Tibial nerve (tissue), 4 donors: ENCODE measurements around the gene FADS2. TPM values are rescaled to one million over a fixed set of nuclear protein-coding genes. Genes with fewer than 3 reads are reported as not detected.

Experiments
- DNase-seq, 2 donors: peaks; one replicate each; pipeline ENCODE4 v3.0.0-alpha.2; 2019; ENCODE audit warnings: low spot score in 2 of 2
- H3K27ac ChIP-seq, 4 donors: fragments of 200-600 bp; sonication (generic) in 3 of 4; one replicate each; pipeline ENCODE4 v1.5.1; 2017 to 2019; ENCODE audit warnings: mild to moderate bottlenecking in 1 of 4
- H3K27me3 ChIP-seq, 2 donors: fragments of 200-600 bp; sonication (generic) in 1 of 2; one replicate each; pipeline versions ENCODE4 v1.5.1 to v1.6.0; 2017 to 2019
- H3K36me3 ChIP-seq, 3 donors: fragments of 200-600 bp; sonication (generic); one replicate each; pipeline ENCODE4 v1.5.1; 2018 to 2019
- H3K4me1 ChIP-seq, 4 donors: fragments of 200-600 bp; sonication (generic) in 3 of 4; one replicate each; pipeline ENCODE4 v1.5.1; 2017 to 2019
- H3K4me3 ChIP-seq, 4 donors: fragments of 200-600 bp; sonication (generic) in 3 of 4; one replicate each; pipeline ENCODE4 v1.5.1; 2017 to 2019; ENCODE audit warnings: mild to moderate bottlenecking in 1 of 4, moderate library complexity in 1 of 4
- H3K9me3 ChIP-seq, 4 donors: fragments of 200-600 bp; sonication (generic) in 3 of 4; one replicate each; pipeline ENCODE4 v1.5.1; 2017 to 2019
- EP300 ChIP-seq, 2 donors: sonication (generic); formaldehyde crosslinking; IDR thresholded peaks; one replicate each; pipeline ENCODE4 v1.6.1; 2017; ENCODE audit warnings: antibody characterized with exemption in 2 of 2, mild to moderate bottlenecking in 1 of 2
- POLR2A ChIP-seq, 2 donors: fragments of 450-650 bp; IDR thresholded peaks; one replicate each; pipeline ENCODE4 v1.6.1; 2017; ENCODE audit warnings: antibody characterized with exemption in 2 of 2, mild to moderate bottlenecking in 2 of 2, moderate library complexity in 2 of 2
- WGBS, 2 donors: methylation state at CpG; one replicate each; pipeline ENCODE4 v1.1.5; 2018; 5-methylcytosine and 5-hydroxymethylcytosine counted together
- total RNA-seq, 4 donors: library from RNA; depleted of rRNA; stranded (reverse); fragments of >200 nt; gene quantifications; one replicate each; pipeline ENCODE4 v1.1.0, GENCODE V29; 2016
- TF ChIP-seq, protein P1 (sequence below), 5 experiments: fragments of 200-600 bp in 3 of 5; fragments of 450-650 bp in 2 of 5; sonication (generic) in 3 of 5; IDR thresholded peaks; one replicate each; pipeline ENCODE4 v1.5.1; 2016 to 2019; ENCODE audit warnings: antibody characterized with exemption in 5 of 5, mild to moderate bottlenecking in 3 of 5, moderate library complexity in 2 of 5

The FADS2 gene
- total RNA-seq, 4 donors from 2014 or later, result 17.4 to 59.2 (median 32.7) TPM

DNA sequence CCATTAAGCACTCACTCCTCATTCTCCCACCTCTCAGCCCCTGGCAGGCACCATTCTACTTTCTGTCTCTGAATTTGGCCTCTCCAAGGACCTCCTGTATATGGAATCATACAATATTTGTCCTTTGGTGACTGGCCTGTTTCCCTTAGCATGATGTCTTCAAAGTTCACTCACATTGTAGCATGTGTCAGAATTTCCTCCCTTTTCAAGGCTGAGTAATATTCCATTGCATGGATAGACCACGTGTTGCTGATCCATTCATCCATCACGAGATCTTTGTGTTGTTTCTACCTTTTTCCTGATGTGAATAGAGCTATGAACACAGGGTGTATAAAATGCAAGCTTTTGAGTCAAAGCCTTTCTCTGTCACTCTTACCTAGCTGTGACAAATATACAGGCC is 11.6 kb downstream of the FADS2 start:
- Histone ChIP-seq H3K9me3 (no peaks in the 10 kb centered on the region), H3K27ac (no peak overlapping the region), H3K27me3 (no peaks in the 10 kb centered on the region), H3K36me3 (peaks cover 0 to 68% (median 3%) of the 10 kb centered on the region in 3 donors), H3K4me1 (peaks cover 0 to 38% (median 9%) of the 10 kb centered on the region in 4 donors), H3K4me3 (no peak overlapping the region)
- no peak for DNase-seq
- TF ChIP-seq POLR2A (IDR thresholded peaks at IDR 0.05) (no peak), EP300 (IDR thresholded peaks at IDR 0.05) (no peak)
- TF ChIP-seq, protein P1, sequence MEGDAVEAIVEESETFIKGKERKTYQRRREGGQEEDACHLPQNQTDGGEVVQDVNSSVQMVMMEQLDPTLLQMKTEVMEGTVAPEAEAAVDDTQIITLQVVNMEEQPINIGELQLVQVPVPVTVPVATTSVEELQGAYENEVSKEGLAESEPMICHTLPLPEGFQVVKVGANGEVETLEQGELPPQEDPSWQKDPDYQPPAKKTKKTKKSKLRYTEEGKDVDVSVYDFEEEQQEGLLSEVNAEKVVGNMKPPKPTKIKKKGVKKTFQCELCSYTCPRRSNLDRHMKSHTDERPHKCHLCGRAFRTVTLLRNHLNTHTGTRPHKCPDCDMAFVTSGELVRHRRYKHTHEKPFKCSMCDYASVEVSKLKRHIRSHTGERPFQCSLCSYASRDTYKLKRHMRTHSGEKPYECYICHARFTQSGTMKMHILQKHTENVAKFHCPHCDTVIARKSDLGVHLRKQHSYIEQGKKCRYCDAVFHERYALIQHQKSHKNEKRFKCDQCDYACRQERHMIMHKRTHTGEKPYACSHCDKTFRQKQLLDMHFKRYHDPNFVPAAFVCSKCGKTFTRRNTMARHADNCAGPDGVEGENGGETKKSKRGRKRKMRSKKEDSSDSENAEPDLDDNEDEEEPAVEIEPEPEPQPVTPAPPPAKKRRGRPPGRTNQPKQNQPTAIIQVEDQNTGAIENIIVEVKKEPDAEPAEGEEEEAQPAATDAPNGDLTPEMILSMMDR (IDR thresholded peaks at IDR 0.05), result no peak
- 97 to 98% methylated on average over 2 of the region's 2 CpGs for WGBS, 2 donors

DNA sequence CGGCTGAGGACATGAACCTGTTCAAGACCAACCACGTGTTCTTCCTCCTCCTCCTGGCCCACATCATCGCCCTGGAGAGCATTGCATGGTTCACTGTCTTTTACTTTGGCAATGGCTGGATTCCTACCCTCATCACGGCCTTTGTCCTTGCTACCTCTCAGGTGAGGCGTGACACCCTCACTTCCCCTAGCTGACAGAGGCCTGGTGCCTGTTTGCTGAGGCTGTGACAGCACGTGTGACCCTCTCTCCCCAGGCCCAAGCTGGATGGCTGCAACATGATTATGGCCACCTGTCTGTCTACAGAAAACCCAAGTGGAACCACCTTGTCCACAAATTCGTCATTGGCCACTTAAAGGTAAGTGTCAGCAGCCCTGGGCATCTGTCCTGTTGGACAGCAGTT is 12.3 kb downstream of the FADS2 start:
- Histone ChIP-seq H3K9me3 (no peaks in the 10 kb centered on the region), H3K27ac (no peak overlapping the region), H3K4me3 (no peak overlapping the region), H3K4me1 (peaks cover 0 to 37% (median 4%) of the 10 kb centered on the region in 4 donors), H3K27me3 (no peaks in the 10 kb centered on the region), H3K36me3 (peaks cover 0 to 68% (median 3%) of the 10 kb centered on the region in 3 donors)
- no peak for DNase-seq
- TF ChIP-seq EP300 (IDR thresholded peaks at IDR 0.05) (no peak), POLR2A (IDR thresholded peaks at IDR 0.05) (no peak)
- TF ChIP-seq, protein P1 (IDR thresholded peaks at IDR 0.05), result no peak
- 87 to 88% methylated on average over 7 of the region's 7 CpGs for WGBS, 2 donors

DNA sequence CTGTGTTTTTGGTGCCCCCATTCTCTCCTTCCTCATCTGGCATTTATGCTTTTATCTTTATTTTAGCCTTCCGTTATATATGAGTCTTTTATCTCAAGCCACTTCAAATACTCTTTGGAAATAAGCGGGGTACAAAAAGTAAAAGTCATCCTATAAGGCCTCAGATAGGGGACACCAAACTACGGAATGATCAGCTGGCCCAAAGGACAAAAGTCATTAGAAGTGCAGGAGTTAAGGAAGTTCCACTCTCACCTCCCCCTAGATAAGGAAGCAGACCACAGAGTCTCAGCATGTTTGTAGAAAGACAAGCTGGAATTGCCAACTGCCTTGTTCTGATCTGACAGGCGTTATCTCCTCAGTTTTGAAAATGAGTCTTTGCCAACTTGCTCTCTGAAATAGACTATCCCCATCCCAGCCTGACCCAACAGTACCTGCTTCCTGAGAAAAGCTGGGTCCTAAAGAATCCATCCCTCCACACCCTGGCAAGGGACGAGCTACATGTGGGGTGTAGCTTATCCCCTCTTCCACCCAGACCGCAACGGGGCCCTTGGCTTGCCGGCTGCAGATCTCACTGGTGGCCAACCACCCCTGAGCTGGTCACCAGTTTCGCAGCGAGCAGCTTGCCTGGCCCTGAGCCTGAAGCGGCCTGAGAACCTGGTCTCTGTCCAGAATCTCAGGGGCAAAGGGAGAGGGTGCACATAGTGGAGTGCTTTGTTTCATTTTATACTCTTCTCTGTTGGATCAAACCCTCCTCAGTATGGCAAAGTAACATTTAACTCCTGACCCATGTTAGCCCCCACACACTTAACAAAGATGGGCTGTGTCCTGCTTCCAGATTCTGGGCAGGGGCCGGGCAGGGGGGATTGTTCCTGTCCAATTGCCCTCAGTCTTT is 13.8 kb downstream of the FADS2 start:
- H3K27ac ChIP-seq, result peak overlapping the region in 3 of 4 donors; percentile 11 to 68 (median 59)
- no peaks in the 10 kb centered on the region for H3K9me3 ChIP-seq
- no peak overlapping the region for H3K4me3 ChIP-seq
- peaks cover 0 to 68% (median 3%) of the 10 kb centered on the region in 3 donors for H3K36me3 ChIP-seq
- 46 to 48% methylated on average over 12 of the region's 12 CpGs for WGBS, 2 donors
- H3K27me3 ChIP-seq, result no peaks in the 10 kb centered on the region
- TF ChIP-seq EP300 (IDR thresholded peaks at IDR 0.05), result peak in 1 of 2 donors; percentile 45
- TF ChIP-seq, protein P1 (IDR thresholded peaks at IDR 0.05), result no peak
- no peak for TF ChIP-seq POLR2A (IDR thresholded peaks at IDR 0.05)
- peaks cover 0 to 39% (median 4%) of the 10 kb centered on the region in 4 donors for H3K4me1 ChIP-seq
- DNase-seq, result no peak

DNA sequence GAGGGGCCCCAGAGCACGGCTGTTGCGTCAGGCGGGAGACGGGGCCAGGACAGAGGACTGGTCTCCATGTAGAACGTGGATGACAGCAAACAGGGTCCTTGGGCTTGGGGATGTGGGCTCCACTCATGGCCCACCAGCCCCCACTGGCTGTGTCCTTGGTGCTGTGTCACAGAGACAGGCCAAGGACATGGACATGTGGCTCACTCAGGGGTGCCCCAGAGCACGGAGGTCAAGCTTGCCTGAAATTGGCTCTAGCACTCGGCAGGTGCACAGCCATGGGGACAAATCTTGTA is 14.4 kb downstream of the FADS2 start:
- Histone ChIP-seq H3K36me3 (peaks cover 0 to 70% (median 3%) of the 10 kb centered on the region in 3 donors), H3K27me3 (no peaks in the 10 kb centered on the region), H3K9me3 (no peaks in the 10 kb centered on the region), H3K27ac (peak overlapping the region in 3 of 4 donors; percentile 11 to 68 (median 59)), H3K4me1 (peaks cover 0 to 33% (median 4%) of the 10 kb centered on the region in 4 donors), H3K4me3 (no peak overlapping the region)
- 20 to 62% methylated on average over 1 to 4 of the region's 7 CpGs for WGBS, 2 donors
- no peak for DNase-seq
- TF ChIP-seq POLR2A (IDR thresholded peaks at IDR 0.05), result no peak
- TF ChIP-seq, protein P1 (IDR thresholded peaks at IDR 0.05), result no peak
- TF ChIP-seq EP300 (IDR thresholded peaks at IDR 0.05), result no peak

DNA sequence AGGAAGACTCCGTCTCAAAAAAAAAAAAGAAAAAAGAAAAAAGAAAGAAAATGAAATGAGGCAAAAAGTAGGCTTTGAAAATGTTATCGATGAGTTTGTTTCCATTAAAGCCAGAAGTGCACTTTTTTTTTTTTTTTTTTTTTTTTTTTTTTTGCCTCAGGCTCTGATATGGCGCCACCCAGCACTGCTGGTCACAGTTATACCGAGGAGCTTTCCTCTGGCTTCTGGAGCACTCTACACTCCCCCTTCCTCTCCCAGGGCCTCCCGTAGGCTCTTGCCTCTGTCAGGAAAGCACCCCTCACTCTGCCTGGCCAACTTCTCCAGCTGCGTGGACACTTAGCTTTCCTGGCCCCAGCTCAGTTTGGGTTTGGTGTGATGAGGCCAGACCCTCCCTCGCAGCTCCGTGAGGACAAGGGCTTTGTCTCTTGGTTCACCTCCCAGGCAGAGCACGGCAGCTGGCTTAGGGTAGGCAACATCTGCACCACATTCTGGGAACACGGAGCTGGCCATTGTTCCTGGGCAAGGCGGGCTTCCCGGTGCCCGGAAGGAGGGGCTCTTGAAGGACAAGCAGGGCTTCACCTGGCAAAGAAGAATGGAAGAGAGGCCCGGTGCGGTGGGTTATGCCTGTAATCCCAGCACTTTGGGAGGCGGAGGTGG is 16.9 kb downstream of the FADS2 start:
- DNase-seq, result no peak
- peaks cover 0 to 73% (median 3%) of the 10 kb centered on the region in 3 donors for H3K36me3 ChIP-seq
- H3K9me3 ChIP-seq, result no peaks in the 10 kb centered on the region
- no peaks in the 10 kb centered on the region for H3K27me3 ChIP-seq
- H3K27ac ChIP-seq, result peak overlapping the region in 2 of 4 donors; percentile 20 to 38
- TF ChIP-seq EP300 (IDR thresholded peaks at IDR 0.05) (no peak), POLR2A (IDR thresholded peaks at IDR 0.05) (no peak)
- TF ChIP-seq, protein P1 (IDR thresholded peaks at IDR 0.05), result no peak
- H3K4me3 ChIP-seq, result no peak overlapping the region
- peaks cover 0 to 32% (median 4%) of the 10 kb centered on the region in 4 donors for H3K4me1 ChIP-seq
- 70 to 72% methylated on average over 11 to 16 of the region's 16 CpGs for WGBS, 2 donors
